Fibroblast of mammary gland (primary cell): Measurements from ENCODE around the gene PLXNA2.

Experiments used
- DNase-seq: peaks from one replicate; pipeline ENCODE4 v3.0.0-alpha.2; 2010; ENCODE audit warnings: low read depth
- H3K4me3 ChIP-seq: 2 replicates; pipeline ENCODE4 v1.5.1; 2011; ENCODE audit warnings: low read depth, mild to moderate bottlenecking, low read length, moderate library complexity; ENCODE audit not compliant: control insufficient read depth
- TF ChIP-seq, protein P1 (sequence below): conservative IDR thresholded peaks from 2 replicates; pipeline ENCODE4 v1.5.1; 2011; ENCODE audit warnings: low read depth, low read length, inconsistent platforms; ENCODE audit not compliant: control insufficient read depth, insufficient read depth

Gene PLXNA2

DNA sequence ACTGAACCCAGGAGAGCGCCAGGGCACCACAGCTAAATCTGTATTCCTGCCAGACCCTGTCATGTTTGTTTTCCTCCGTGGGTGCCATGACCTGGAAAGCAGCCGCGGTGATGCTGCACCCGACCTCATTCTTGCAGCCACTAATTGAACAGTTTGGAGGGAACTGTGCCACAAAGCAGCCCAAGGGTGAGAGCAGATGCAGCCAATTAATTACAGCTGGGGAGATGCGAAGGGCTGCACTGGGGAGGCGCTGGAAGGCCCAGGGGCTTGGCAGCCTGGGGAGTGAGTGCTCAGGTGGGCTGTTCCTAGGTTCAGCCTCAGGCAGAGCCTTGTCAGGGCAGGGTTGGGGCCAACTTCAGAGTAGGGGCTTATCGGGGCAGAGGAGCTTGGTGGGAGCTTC lies 174.9 kb downstream of the PLXNA2 start:
- TF ChIP-seq, protein P1, sequence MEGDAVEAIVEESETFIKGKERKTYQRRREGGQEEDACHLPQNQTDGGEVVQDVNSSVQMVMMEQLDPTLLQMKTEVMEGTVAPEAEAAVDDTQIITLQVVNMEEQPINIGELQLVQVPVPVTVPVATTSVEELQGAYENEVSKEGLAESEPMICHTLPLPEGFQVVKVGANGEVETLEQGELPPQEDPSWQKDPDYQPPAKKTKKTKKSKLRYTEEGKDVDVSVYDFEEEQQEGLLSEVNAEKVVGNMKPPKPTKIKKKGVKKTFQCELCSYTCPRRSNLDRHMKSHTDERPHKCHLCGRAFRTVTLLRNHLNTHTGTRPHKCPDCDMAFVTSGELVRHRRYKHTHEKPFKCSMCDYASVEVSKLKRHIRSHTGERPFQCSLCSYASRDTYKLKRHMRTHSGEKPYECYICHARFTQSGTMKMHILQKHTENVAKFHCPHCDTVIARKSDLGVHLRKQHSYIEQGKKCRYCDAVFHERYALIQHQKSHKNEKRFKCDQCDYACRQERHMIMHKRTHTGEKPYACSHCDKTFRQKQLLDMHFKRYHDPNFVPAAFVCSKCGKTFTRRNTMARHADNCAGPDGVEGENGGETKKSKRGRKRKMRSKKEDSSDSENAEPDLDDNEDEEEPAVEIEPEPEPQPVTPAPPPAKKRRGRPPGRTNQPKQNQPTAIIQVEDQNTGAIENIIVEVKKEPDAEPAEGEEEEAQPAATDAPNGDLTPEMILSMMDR = no peak
- no peak overlapping the region for H3K4me3 ChIP-seq
- no peak for DNase-seq

DNA sequence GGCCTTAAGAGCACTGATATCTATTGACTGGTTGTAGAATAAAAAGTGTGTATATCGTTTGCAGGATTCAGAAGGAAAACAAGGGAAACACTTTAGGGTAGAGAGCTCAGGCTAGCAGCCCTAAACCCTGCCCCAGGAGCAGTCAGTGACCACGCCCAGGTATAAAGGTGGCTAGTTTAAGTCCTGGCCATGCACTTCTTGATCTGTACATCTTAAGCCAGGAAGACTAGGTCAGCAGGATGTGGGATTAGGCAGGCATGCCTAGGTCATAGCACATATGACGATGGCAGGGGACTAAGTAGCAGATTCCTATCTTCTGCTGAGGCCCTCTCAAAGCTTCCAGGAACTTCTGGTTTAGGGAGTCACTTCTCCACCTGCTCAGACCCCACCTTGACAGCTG lies 175.3 kb downstream of the PLXNA2 start:
- TF ChIP-seq, protein P1 = no peak
- no peak for DNase-seq
- H3K4me3 ChIP-seq = no peak overlapping the region

DNA sequence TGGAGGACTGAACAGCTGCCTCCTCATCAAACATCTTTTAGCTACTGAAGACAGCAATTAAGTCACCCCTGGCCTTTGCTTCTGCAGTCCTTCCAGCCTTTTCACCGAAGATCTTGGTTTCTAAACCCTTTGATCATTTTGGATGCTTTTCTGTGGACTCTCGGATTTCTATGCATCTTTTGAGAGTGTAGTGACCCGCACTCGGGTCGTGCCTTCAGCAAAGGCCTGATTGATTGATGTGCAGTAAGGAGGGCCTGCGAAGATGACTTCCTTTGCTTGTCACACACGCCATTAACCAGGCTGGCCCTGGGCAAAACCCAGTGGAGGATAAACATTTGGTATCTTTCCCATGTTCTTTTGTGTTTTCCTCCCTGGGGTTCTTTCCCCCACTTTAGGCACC lies 175.8 kb downstream of the PLXNA2 start:
- no peak overlapping the region for H3K4me3 ChIP-seq
- no peak for DNase-seq
- TF ChIP-seq, protein P1 = no peak

DNA sequence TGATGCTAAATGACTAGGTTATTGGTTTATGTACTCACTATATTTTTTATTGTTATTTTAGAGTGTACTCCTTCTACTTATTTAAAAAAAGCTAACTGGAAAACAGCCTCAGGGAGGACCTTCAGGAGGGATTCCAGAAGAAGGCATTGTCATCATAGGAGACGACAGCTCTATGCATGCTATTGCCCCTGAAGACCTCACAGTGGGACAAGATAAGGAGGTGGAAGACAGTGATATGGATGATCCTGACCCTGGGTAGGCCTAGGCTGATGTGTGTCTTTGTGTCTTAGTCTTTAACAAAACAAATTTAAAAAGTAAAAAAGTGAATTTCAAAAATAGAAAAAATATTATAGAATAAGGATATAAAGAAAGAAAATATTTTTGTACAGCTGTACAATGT lies 177.6 kb downstream of the PLXNA2 start:
- TF ChIP-seq, protein P1 = no peak
- no peak overlapping the region for H3K4me3 ChIP-seq
- no peak for DNase-seq

DNA sequence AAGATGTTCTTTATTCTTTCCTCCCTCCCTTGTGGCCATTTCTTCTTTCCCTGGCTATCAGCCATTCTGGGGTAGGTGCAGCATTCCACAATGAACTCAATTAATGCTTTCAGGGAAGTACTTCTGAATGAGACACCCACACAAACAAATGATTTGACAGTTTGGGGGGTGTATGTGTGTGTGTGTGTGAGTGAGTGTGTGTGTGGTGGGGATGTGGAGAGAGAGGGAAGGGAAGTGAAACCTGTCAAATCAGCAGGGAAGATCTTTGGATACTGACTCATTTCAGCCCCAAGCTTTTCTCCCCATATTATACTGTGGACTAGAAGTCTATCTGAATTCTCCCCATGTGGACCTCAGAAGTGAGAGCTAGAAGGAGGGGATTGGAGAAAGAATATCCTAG lies 178.3 kb downstream of the PLXNA2 start:
- H3K4me3 ChIP-seq = no peak overlapping the region
- TF ChIP-seq, protein P1 = no peak
- DNase-seq = peak; percentile 21

DNA sequence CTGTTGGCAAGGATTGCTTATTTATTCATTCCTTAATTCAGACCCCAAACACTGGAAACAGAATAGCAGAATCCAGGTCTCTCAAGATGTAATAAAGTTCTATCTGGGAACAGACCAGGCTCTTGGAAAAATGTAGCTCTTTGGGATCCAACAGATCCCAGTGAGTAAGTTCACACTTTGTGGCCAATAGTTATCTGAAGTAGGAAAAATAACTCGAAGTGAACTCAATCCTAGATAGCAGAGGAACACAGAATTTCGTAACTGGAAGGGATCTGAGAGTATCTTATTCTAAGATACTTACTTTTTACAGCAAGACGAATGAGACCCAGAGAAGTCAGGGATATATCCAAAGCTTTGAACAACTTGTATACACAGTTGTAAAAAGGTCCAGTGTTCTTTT lies 182.6 kb downstream of the PLXNA2 start:
- H3K4me3 ChIP-seq = no peak overlapping the region
- DNase-seq = no peak
- TF ChIP-seq, protein P1 = no peak

DNA sequence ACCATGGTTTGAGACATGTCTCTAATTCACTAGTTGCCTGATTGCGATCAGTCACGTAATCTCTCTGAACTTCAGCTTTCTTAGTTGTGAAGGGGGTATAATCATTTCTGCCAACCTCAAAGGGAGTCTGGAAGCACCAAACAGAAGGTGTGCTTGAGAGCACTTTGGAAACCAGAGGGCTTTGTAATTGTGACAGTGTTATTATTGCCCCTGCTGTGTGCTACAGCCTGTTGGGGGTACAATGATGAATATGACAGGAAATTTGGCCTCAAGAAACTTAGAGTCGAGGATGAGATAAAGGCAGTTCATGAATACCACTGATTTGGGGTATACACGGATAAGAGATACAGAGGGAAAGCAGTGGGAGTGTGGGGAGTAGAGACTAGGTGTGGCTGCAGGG lies 183.1 kb downstream of the PLXNA2 start:
- TF ChIP-seq, protein P1 = no peak
- no peak overlapping the region for H3K4me3 ChIP-seq
- no peak for DNase-seq
